ENCODE results near the gene BRD9. TPM values are rescaled to one million over a fixed set of nuclear protein-coding genes. Genes with fewer than 3 reads are reported as not detected.
A peak's percentile ranks its signal among the peaks of the same experiment; 100 is the strongest.
"Not testable (repeated sequence)": the region's sequence is repeated elsewhere in the genome, so short reads cannot be mapped to it uniquely, and the experiment has no call there.

Gene BRD9
- total and polyA plus RNA-seq, 5 experiments from 2014 or later = 10.4 to 79.4 (median 15.4) TPM

- ATAC-seq, H3K27ac Mint-ChIP-seq, DNase-seq, H3K36me3 Mint-ChIP-seq, POLR2A ChIA-PET, H3K9me3 Mint-ChIP-seq, H3K4me1 Mint-ChIP-seq, H3K4me3 Mint-ChIP-seq: not testable (repeated sequence)
- H3K27me3 Mint-ChIP-seq = peaks cover 2 to 34% (median 8%) of the 10 kb centered on the region in 5 donors
Observed at GRCh38 chr5:847212-847611, 45.4 kb downstream of the BRD9 start.

- DNase-seq, H3K9me3 Mint-ChIP-seq, H3K27ac Mint-ChIP-seq, POLR2A ChIA-PET, H3K36me3 Mint-ChIP-seq, ATAC-seq, H3K4me3 Mint-ChIP-seq, H3K4me1 Mint-ChIP-seq: not testable (repeated sequence)
- peaks cover 2 to 28% (median 3%) of the 10 kb centered on the region in 5 donors for H3K27me3 Mint-ChIP-seq
Observed at GRCh38 chr5:846602-847091, 46.0 kb downstream of the BRD9 start.

- H3K4me1 Mint-ChIP-seq, H3K9me3 Mint-ChIP-seq, H3K36me3 Mint-ChIP-seq, H3K27ac Mint-ChIP-seq, H3K4me3 Mint-ChIP-seq, DNase-seq, POLR2A ChIA-PET, ATAC-seq: not testable (repeated sequence)
- peaks cover 0 to 24% (median 2%) of the 10 kb centered on the region in 5 donors for H3K27me3 Mint-ChIP-seq
Observed at GRCh38 chr5:845676-846601, 46.7 kb downstream of the BRD9 start.

GRCh38 chr5:845031-845675, 47.4 kb downstream of the BRD9 start:
- H3K27ac Mint-ChIP-seq, ATAC-seq, H3K4me3 Mint-ChIP-seq, H3K36me3 Mint-ChIP-seq, POLR2A ChIA-PET, H3K4me1 Mint-ChIP-seq, H3K9me3 Mint-ChIP-seq: not testable (repeated sequence)
- DNase-seq = peak in 1 of 10 donors; percentile 16
- H3K27me3 Mint-ChIP-seq = peaks cover 0 to 18% (median 2%) of the 10 kb centered on the region in 5 donors

GRCh38 chr5:844426-844825, 48.2 kb downstream of the BRD9 start:
- POLR2A ChIA-PET, H3K27ac Mint-ChIP-seq, H3K36me3 Mint-ChIP-seq, H3K4me3 Mint-ChIP-seq, ATAC-seq, H3K4me1 Mint-ChIP-seq, H3K9me3 Mint-ChIP-seq: not testable (repeated sequence)
- peaks cover 0 to 16% (median 2%) of the 10 kb centered on the region in 5 donors for H3K27me3 Mint-ChIP-seq
- peak in 1 of 10 donors; percentile 15 for DNase-seq

GRCh38 chr5:843926-844325, 48.7 kb downstream of the BRD9 start:
- H3K9me3 Mint-ChIP-seq, POLR2A ChIA-PET, H3K4me3 Mint-ChIP-seq, H3K4me1 Mint-ChIP-seq, ATAC-seq, H3K27ac Mint-ChIP-seq, H3K36me3 Mint-ChIP-seq: not testable (repeated sequence)
- DNase-seq = peak in 1 of 10 donors; percentile 15
- peaks cover 0 to 14% (median 2%) of the 10 kb centered on the region in 5 donors for H3K27me3 Mint-ChIP-seq

- POLR2A ChIA-PET, ATAC-seq, H3K27ac Mint-ChIP-seq, H3K9me3 Mint-ChIP-seq, H3K36me3 Mint-ChIP-seq, H3K4me3 Mint-ChIP-seq, H3K4me1 Mint-ChIP-seq: not testable (repeated sequence)
- DNase-seq = peak in 1 of 10 donors; percentile 16
- H3K27me3 Mint-ChIP-seq = peaks cover 0 to 10% (median 2%) of the 10 kb centered on the region in 5 donors
Observed at GRCh38 chr5:843371-843770, 49.2 kb downstream of the BRD9 start.

GRCh38 chr5:842402-843221, 50.0 kb downstream of the BRD9 start:
- H3K4me1 Mint-ChIP-seq, H3K36me3 Mint-ChIP-seq, DNase-seq, ATAC-seq, H3K27ac Mint-ChIP-seq, POLR2A ChIA-PET, H3K4me3 Mint-ChIP-seq, H3K9me3 Mint-ChIP-seq: not testable (repeated sequence)
- peaks cover 0 to 10% (median 2%) of the 10 kb centered on the region in 5 donors for H3K27me3 Mint-ChIP-seq

- H3K27me3 Mint-ChIP-seq, H3K4me1 Mint-ChIP-seq, H3K27ac Mint-ChIP-seq, ATAC-seq, H3K4me3 Mint-ChIP-seq, H3K9me3 Mint-ChIP-seq, POLR2A ChIA-PET, H3K36me3 Mint-ChIP-seq: not testable (repeated sequence)
- DNase-seq = peak in 2 of 10 donors; percentile 15 to 32
Observed at GRCh38 chr5:841531-842401, 50.8 kb downstream of the BRD9 start.

- H3K4me3 Mint-ChIP-seq, H3K36me3 Mint-ChIP-seq, ATAC-seq, H3K4me1 Mint-ChIP-seq, H3K9me3 Mint-ChIP-seq, H3K27me3 Mint-ChIP-seq, POLR2A ChIA-PET, H3K27ac Mint-ChIP-seq: not testable (repeated sequence)
- peak in 1 of 10 donors; percentile 41 for DNase-seq
Observed at GRCh38 chr5:840974-841435, 51.6 kb downstream of the BRD9 start.

GRCh38 chr5:840118-840973, 52.3 kb downstream of the BRD9 start:
- not testable (repeated sequence) for H3K36me3 Mint-ChIP-seq

More at GRCh38 chr5:840118-840973, 52.3 kb downstream of the BRD9 start:
- DNase-seq, H3K4me1 Mint-ChIP-seq, H3K27me3 Mint-ChIP-seq, H3K4me3 Mint-ChIP-seq, POLR2A ChIA-PET, H3K9me3 Mint-ChIP-seq, ATAC-seq: not testable (repeated sequence)
- H3K27ac Mint-ChIP-seq = peak overlapping the region in 1 of 10 donors; percentile 50
